GM19328 (cell line): ENCODE results near the gene PRPF40A.
A peak's percentile ranks its signal among the peaks of the same experiment; 100 is the strongest.

Experiments
- ATAC-seq: cut with Tn5 transposase; IDR thresholded peaks from one replicate; pipeline ENCODE4 v1.9.1; 2021; ENCODE audit warnings: mild to moderate bottlenecking, moderate library complexity; ENCODE audit not compliant: unreplicated experiment

Gene PRPF40A

DNA sequence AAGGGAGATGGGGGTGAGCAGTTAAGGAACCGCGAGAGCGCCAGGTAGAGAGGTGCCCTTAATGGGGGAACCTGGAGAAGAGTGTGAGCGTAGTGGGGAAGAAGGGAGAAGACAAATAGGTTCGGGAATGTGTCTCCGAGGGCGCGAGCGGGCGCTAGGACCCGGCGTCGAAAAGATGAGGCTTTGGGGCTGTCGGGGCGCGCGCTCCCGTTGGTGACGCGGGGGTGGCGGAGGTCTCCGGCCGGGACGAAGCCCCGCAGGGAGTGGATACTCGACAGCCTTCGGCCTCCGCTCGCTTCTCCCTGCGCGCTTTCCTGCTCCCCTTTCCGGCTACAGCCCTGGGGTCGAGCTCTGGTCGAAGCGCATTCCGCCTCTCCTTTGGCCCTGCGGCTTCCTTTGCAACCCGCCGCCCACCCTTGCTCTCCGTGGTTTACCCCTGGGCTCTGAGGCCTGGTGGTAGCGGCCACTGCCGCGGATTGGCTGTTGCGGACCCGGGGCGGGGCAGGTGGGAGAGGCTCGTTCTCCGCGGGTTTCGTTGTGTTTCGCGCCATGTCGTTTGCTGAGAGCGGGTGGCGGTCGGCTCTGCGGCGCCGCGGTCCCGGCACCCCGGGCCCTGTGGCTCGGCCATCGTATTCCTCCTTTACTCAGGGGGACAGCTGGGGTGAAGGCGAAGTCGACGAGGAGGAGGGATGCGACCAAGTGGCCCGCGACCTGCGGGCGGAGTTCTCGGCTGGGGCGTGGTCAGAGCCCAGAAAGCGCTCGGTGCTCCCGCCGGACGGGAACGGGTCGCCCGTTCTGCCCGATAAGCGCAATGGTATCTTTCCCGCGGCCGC is 1.0 kb upstream of the PRPF40A start, which contains the start of gene ARL6IP6:
TSS of gene ARL6IP6 (plus strand) at position 545 of the 833 bp plus-strand sequence. CDS start at position 550, 5 bp downstream.
- ATAC-seq, result peak; percentile 67

DNA sequence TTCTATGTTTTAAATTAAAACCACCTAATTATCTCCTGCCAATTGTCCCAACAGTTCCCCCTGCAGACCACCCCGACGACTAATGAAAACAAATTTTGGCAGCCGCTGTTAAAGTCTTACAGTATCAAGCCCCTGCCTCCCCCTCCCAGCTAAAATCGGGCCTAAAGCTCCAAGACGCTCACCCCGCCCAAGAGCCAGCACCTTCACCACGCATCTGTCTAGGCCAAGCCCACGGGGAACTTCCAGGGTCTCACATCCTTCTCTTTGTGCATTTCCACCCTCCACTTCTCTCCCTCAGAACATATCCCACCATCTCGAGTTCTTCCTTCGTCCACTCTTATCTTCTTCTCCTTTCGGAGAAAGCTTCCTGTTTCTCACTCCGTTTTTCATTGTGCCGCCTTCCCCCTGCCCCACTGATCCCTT is 445 bp downstream of the PRPF40A start:
- peak; percentile 0 for ATAC-seq

DNA sequence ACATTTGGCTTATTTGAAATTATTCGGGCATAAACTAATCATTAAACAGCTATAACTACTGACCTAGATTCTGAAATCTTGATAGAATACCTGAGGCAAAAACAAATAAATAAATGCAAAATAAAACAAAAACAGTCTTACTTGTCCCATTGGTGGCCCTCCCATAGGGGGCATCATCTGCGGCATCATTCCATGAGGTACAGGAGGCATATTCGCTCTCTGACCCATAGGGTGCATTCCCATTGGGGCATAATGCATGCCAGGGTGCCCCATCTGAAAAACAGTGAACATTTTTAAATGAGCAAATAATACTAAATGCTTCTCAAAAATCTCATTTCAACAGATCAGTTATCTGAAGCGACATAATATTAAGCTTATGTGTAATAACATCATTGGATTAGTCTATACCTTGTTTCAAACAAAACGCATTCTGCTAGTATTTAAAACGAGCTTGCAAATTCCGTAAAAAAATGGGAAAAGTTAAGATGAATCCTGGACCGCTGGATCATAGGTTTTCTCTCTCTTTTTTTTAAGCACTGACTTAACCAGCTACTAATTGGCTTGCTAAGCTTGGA is 1.3 kb downstream of the PRPF40A start:
- no peak for ATAC-seq

DNA sequence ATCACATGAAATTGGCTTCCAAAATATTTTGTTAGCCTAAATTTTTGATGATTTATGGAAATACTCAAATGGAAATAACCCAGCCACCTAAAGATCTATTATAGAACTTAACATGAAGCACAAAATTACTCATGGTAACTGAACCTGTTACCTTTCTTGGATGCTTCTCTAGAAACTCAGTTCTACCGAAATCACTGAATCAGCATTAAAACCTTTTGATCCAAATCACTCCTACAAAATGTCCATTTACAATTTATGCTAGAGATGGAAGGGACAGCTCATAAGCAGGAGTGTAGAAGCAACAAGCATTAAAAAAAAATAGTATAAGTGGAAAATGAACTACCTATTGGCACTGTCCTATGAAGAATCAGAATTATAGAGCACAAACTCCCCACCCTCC is 2.1 kb downstream of the PRPF40A start:
- ATAC-seq, result no peak

DNA sequence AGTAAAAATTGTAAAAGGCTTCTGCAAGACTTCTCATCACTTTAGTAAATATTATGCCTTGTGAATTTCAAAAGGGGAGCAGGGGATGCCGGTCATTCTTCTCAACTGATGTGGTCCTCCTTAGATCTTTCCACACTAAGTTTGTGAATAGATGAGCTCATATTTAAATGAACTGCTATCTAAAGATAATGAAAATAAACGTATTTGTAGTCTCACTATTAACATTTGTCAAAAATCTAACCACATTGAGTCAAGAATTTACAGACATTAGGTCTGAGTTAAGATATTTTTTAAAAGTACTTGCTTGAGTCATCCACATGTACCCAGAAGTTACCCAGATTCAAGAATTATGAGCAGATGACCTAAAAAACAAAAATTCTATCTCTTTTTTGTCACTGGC is 6.5 kb downstream of the PRPF40A start:
- ATAC-seq, result no peak

DNA sequence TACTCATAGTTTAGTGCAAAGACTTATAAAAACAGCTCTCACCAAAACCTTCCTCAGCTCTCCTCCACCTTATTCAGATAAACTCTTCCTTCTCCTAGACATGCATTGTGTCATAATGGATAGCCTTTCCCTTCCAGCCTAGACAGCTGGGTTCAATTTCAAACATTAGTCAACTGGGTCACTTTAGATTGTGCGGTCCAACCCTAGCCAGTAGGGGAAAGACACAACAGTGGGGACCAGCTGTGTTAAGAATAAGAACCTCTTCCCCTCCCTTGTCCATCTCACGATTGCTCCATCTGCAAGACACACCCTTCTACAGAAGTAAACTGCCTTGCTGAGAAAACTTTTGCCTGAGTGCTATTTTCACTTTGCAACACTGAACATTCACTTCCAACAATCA is 8.5 kb downstream of the PRPF40A start:
- no peak for ATAC-seq

DNA sequence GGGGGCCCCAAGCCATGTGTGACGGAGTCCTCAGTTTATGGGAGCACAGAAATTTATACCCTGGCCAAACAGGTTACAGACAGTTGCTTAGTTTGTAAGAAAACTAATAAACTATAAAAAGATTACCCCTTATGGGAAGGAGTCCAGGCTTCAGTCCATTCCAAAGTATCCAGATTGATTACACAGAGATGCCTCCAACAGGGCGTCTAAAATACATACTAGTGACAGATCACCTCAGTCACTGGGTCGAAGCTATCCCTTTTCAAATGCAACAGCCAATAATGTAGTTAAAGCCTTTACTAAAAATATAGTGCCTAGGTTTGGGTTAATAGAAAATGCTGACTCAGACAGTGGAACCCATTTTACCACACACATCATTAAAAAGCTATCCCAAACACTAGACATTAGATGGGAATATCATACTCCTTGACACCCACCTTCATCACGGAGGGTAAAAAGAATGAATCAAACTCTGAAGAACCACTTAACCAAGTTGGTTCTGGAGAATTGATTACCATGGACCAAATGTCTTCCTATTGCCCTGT is 10.7 kb downstream of the PRPF40A start:
- no peak for ATAC-seq

DNA sequence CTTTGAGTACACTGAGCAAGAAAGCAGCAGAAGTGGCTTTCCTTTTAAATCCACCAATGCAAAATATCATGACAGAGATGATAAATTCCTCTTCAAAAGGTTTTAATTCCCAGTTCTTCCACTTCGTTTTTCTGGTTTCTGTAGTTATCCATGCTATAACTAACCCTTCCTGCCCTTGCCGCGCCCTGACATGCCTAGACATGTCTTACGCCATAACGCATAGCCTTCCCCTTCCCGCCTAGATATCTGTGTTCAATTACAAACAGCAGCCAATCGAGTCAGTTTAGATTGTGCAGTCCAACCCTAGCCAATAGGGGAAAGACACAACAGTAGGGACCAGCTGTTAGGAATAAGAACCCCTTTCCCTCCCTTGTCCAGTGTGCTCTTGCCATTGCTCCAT is 16.1 kb downstream of the PRPF40A start:
- ATAC-seq, result no peak

DNA sequence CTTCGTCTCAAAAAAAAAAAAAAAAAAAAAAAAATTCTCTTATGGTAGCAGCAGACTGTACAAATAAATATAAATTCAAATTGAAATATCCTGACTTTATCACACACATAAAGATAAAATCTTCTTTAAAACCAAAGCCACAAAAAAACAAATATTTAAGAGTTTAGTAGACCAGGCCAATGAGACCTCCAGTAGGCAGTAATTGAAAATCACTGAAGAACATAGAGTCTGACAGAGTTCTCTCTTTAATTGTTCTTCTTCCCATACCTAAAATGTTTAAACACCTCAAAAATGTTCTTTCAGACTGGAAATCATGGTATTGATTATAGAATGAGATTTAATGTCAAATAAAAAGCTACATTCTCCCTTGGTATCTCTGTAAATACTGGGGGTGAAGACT is 20.8 kb downstream of the PRPF40A start:
- ATAC-seq, result no peak

DNA sequence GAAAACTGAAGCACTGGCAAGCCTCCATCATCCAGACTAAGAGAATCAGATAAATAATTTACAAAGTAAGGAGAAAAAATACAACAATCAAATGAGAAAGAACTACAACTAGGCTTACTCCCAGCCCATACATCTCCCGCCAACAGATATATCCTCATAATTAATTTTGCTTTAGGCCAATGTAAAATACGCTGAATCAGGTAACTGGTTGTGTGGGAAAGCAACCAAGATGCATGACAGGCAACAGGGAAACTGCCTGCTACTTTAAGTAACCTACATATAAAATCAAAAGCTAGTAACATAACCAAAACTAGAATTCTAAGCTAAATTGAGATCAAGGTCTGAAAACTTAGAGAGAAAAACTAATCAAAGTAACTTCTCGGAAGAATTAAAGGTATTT is 21.5 kb downstream of the PRPF40A start:
- ATAC-seq, result no peak

DNA sequence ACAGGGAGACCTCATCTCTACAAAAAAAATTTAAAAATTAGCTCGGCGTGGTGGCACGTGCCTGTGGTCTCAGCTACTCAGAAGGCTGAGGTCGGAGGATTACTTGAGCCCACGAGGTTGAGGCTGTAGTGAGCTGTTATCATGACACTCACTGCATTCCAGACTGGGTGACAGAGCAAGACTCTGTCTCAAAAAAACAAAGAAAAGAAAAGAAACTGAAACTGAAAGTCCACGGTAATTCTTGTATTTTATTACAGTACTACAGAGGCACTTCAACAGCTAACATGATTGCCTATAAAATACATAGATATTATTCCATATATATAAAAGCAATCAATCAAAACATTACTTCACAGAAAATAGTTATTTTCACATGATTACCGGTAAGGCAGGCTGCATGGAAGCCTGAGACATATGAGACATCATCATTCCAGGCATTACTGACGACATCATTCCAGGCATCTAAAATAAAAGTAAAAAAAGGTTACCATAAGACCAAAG is 23.1 kb downstream of the PRPF40A start:
- ATAC-seq, result peak; percentile 41

DNA sequence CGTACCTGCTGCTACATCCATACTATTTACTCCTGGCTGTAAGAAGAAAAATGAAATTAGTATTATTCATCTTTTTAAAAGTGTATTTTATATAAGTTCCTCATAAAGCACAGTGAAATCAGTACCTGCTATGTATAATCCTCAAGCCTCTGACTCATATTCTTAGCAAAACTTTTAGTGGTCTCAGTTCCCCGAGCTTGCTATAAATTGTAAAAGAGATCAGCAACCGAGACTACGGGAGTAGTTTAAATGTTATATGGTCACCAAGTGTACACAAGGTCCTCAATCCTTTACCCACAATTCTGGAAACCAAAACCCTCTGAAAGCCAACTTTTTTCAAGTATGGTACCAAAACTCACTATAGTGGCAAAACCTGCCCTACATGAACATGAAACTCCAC is 24.2 kb downstream of the PRPF40A start:
- ATAC-seq, result peak; percentile 71

DNA sequence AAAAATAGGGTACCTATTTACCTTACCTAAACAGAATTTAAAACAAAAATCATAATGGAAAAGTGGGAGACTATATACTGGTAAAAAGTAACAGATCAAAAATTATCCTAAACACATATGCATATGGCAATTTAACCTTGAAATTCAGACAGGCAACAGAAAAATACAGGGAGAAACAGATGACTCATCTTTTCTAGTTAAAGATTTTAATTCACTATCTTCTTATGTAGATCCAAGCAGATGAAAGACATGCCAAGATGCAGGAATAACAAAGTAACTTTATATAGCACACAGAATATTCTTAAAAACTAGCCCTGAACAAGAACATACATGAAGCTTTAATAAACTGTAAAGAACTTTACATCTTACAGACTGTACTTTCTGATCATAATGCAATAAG is 30.9 kb downstream of the PRPF40A start:
- ATAC-seq, result no peak

DNA sequence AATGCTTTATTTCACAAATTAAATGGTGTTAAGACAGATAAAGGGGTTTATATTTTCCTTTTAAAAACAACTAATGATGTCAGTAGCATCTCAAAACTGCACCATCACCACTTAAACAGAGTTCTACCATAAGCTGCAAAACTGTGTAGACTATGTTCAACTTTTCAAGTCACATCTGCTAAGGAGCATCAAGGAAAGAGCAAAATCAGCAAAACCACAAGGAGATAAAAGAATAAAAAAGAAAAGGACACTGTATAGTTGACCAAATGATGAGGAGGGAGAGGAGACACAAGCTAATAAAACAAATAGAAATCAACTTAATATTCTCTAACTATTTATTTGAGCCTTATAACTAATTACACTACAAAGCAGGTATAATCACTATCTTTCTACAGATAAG is 33.9 kb downstream of the PRPF40A start:
- ATAC-seq, result no peak

DNA sequence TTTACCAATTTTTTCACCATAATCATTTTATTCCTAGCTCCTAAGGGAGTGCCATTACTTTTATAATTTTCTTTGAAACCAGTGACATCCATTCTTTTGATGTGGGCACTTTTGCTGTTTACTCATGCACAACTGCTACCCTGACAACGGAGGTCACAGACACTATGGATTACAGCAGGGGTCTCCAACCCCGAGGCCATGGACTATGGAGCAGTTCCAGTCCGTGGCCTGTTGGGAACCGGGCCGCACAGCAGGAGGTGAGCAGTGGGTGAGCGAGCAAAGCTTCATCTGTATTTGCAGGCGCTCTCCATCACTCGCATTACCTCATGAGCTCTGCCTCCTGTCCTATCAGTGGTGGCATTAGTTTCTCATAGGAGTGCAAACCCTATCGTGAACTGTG is 34.6 kb downstream of the PRPF40A start:
- no peak for ATAC-seq

DNA sequence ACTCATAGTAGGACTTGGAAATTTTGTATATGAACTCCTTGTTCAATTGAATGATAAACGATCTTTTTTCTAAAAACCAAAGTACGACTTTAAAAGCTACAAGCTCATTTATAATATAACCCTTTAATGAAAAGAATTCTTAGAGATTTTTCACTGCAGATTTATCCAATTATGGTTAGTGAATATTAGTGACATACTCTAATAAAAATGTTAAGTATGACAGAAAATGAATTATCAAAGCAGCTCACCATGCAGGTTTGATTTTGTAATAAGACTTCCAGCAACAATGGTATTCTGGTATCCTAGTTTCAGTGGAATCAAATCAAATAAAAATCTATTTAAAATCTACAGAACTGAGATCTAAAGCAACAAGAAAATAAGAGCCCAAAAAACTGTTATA is 38.5 kb downstream of the PRPF40A start:
- no peak for ATAC-seq

DNA sequence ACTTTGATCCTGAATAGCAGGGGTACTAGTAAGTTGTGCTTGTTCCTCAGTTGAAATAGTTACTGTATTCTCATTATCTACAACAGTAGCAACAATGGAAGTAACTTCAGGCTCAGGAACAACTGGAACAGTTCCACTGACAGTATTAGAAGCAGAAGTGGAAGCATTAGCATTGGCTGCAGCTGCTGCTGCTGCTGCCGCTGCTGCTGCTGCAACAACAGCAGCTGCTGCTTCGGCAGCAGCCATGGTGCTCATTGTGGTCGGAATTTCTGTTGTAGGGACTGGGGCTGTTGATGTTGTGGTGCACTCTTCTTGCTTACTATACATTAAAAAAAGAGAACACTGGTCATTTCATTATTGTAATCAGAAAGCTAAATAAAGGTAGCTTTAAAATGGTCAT is 40.8 kb downstream of the PRPF40A start:
- no peak for ATAC-seq

DNA sequence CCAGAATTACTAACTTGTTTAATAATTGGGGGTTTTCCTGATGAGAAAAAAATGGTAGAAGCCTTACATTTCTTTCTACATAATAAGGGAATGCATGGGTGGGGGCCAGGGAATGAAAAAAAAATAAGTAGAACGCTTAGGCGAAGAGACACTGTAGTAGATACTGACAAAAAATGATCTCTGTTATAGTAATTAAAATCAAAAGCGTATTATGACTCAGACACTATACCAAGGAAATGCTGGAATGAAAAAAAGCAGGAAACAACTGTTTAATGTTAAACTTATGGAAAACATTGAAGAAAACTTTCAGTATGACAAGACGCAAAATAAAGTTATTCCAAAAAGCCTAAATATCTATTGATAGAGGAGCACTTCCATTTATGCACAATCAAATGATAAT is 42.9 kb downstream of the PRPF40A start:
- ATAC-seq, result no peak

DNA sequence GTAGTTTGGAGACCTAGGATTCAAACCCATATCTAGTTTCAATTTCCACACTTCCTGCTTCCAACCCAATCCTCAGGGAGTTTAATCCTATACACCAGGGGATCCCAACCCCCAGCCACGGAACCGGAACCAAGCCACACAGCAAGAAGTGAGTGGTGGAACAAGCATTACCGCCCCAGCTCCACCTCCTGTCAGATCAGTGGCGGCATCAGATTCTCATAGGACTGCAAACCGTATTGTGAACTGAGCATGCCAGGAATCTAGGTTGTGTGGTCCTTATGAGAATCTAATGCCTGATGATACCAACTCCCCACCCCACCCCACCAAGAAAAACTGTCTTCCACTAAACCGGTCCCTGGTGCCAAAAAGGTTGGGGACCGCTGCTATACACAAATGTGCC is 52.5 kb downstream of the PRPF40A start:
- no peak for ATAC-seq

DNA sequence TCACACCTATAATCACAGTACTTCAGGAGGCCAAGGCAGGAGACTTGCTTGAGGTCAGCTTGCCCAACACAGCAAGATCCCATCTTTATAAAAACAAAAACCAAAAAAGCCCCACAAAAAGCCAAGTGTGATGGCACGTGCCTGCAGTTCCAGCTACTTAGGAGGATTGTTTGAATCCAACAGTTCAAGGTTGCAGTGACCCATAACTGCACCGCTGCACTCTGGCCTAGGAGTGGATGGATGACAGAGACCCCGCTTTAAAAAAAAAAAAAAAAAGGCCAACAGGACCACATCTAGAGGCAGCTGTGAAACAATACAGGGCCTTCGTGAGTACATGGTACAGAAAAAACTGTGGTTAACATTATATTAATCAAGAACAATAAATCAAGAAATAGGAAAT is 56.2 kb downstream of the PRPF40A start:
- no peak for ATAC-seq

DNA sequence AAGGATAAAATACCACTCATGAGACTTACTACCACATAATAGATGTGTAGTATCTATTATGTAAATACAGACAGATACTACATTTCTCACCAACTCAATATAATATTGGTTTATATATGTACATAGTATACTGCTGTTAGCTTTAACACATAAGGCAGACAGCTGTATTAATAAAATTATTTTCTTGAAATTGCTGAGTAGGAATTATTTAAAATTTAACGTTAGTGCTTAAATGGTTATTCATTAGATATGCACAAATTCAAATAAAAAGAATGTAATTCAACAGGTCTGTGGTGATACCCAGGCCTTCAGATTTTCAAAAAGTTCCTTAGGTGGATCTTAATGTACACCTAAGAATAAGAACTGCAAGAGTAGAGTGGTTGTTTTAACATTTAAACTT is 59.0 kb downstream of the PRPF40A start:
- no peak for ATAC-seq

DNA sequence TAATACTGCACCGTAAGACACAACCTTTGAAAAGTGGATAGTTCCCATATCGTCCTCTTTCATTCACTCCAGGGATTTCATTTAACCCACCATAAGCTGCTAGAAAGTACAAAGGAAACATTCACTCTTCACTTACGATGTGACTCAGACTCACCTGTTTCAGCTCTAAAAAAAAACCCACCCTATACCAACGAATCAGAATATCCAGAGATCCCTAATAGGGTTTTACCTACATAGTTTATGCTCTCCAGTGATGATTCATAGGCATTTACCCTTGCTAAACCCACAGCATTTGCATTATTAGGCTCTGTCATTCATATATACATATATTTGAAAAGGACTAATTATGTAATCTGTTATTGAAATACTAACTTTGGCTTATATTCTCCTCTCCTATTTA is 60.2 kb downstream of the PRPF40A start:
- no peak for ATAC-seq
